HG03025 (cell line): ENCODE data around the gene RNU1-2.
A peak's percentile ranks its signal among the peaks of the same experiment; 100 is the strongest.
"Not testable (repeated sequence)": the region's sequence is repeated elsewhere in the genome, so short reads cannot be mapped to it uniquely, and the experiment has no call there.

Experiments
- ATAC-seq: cut with Tn5 transposase; IDR thresholded peaks from one replicate; pipeline ENCODE4 v1.9.1; 2021; ENCODE audit warnings: mild to moderate bottlenecking, moderate library complexity; ENCODE audit not compliant: unreplicated experiment, low FRiP score

RNU1-2 gene

DNA sequence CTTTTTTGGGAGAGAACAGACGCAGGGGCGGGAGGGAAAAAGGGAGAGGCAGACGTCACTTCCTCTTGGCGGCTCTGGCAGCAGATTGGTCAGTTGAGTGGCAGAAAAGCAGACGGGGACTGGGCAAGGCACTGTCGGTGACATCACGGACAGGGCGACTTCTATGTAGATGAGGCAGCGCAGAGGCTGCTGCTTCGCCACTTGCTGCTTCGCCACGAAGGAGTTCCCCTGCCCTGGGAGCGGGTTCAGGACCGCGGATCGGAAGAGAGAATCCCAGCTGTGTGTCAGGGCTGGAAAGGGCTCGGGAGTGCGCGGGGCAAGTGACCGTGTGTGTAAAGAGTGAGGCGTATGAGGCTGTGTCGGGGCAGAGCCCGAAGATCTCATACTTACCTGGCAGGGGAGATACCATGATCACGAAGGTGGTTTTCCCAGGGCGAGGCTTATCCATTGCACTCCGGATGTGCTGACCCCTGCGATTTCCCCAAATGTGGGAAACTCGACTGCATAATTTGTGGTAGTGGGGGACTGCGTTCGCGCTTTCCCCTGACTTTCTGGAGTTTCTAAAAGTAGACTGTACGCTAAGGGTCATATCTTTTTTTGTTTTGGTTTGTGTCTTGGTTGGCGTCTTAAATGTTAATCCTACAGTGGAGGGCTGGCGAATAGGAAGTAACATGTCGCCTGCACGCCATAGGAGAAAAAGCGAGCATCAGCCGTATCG, at the start of gene RNU1-2:
TSS of gene RNU1-2 (plus strand) at position 383 of the 718 bp plus-strand sequence.
- ATAC-seq, result peak; percentile 82

DNA sequence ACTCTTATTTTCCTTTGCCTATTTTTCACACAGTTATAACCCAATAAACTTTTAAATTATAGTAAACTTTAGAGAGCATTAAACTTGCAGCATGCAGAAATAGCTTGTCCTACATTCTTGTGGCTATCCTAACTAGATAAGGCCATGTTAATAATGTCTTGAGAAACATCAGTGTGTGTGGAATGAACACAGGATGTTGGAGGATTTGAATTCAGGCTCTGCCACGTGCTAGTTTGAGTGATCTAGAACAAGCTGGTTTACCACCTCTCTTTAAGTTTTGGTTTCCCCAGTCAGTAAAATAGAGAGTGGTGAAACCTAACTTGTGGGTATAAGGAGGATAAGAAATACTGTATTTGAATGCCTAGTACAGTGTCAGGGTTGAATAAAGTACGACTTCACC, 39.6 kb upstream of the RNU1-2 start:
- not testable (repeated sequence) for ATAC-seq

GRCh38 chr1:16859167-16860041, 36.4 kb upstream of the RNU1-2 start:
- ATAC-seq, result not testable (repeated sequence)

GRCh38 chr1:16860048-16860447, 35.7 kb upstream of the RNU1-2 start:
- ATAC-seq, result not testable (repeated sequence)

DNA sequence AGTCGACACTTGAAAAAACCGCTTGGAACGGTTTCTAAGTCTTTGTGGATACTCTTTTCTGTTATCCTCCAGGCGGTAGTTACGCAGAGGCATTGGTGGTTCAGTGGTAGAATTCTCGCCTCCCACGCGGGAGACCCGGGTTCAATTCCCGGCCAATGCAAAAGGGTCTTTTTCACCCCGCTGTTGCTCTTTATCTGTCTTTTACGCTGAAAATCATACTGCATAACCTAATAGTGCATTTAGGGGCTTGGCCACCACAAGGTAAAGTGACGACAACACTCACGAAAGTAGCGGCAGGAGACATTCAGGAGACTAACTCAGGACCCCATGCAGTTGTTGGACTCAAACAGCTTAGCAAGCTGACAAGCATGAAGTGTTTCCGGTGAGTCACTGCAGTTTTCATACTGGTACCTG, 33.9 kb upstream of the RNU1-2 start:
- not testable (repeated sequence) for ATAC-seq

DNA sequence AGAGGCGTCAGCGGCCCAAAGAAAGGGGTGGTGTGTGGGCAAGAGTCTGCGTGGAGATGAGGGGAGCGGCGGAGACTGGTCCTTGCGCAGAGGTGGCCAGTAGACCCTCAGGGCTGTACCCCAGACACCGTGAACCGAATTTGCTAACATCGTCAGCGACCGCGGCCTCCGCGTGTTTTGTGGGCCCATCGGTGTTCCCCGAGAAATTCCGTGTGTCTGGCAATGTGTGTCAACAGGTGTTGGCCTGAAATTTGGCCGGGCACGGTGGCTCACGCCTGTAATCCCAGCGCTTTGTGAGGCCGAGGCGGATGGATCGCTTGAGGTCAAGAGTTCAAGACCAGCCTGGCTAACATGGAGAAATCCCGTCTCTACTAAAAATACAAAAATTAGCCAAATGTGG, 33.4 kb upstream of the RNU1-2 start:
- not testable (repeated sequence) for ATAC-seq

DNA sequence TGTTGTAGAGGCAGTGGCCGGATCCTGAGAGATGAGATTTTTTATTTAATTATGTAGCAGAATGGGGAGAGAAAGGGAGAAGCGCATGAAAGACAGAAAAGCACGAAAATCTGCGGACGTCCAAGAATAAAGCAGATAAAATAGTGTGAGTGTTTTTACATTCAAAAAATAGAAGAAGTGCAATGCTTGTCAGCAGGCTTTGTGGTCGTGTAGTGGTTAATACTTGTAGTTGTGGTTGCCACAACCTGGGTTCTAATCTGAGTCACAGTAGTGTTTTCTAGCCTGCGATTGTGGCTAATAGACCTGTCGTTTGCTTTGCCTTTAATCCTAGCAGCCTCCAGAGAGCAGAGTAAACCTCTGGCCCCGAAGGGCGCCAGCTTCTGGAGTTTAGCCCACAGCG, 32.8 kb upstream of the RNU1-2 start:
- not testable (repeated sequence) for ATAC-seq

GRCh38 chr1:16866926-16867707, 28.7 kb upstream of the RNU1-2 start:
- not testable (repeated sequence) for ATAC-seq

DNA sequence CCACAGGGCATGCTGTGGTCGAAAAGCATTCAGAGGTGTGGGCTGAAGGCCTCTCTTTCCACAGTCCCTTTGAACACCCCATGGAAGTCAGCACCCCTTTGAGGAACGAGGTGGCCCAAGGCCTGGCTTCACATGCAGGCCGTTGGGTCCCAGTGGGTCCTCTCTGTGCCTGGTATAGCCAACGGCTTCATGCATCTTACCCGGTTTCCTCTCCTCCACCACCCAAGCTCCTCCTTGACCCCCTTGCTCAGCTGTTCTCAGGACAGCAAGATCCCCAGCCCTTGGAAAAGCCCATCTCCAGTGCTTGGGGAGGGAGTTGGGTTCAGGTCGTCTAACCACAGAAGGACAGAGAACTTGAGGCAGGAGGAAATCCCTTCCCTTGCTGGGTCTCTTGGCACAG, 27.0 kb upstream of the RNU1-2 start:
- ATAC-seq, result not testable (repeated sequence)

- ATAC-seq, result not testable (repeated sequence)
Observed at GRCh38 chr1:16869996-16870395, 25.8 kb upstream of the RNU1-2 start.

DNA sequence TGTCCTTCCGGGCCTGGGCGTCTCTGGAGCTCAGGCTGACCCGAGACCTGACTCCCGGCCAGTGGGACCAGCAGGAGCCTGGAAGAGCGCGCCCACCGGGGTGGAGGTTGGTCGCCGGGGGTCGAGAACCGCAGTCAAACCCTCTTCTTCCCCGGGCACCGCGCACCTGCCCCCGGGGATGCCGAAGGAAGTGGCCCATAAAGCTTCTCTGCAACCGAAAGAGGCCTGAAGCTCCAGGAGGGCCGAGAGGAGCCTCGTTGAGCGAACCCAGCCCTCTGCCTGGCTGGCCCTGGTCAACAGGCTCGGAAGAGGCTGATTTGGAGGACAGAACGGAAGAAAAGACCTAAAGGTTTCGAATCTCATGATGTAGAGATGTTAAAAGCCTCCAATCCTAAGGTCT, 24.6 kb upstream of the RNU1-2 start:
- ATAC-seq, result not testable (repeated sequence)

- ATAC-seq, result not testable (repeated sequence)
Observed at GRCh38 chr1:16872152-16873075, 23.4 kb upstream of the RNU1-2 start.

- not testable (repeated sequence) for ATAC-seq
Observed at GRCh38 chr1:16873076-16873879, 22.5 kb upstream of the RNU1-2 start.

DNA sequence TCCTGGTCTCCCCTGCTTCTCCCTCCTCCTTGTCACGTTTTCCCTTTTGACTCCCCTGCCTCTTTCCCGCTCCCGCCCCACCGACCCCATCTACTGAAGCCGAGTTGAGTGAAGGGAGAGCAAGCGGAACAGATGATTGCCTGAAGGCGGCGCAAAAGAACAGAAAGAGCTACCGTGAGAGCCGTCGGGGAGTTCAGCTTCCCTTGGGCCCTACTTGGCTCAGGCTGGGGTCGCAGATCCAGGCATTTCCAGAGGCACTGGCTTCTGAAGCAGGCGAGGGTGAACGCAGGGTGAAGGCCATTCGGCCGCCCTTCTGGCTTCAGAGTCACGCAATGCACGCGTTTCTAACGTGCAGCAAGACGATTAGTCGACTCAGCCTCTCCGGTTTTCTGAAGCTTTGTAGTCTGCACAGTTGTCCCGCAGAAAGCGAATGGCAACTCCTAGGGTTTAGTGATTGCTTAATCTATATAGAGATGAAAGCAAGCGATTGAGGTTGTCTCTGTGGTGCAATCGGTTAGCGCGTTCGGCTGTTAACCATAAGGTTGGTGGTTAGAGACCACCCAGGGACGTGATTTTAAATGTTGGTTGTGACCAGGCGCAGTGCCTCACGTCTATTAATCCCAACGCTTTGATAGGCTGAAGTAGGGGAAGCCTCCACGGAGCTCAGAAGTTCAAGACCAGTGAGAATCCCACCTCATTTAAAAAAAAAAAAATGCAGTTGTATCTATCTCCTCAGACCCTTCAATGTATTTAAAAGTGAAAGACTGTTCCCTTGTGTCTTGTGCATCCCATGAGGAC, 20.6 kb upstream of the RNU1-2 start:
- ATAC-seq, result not testable (repeated sequence)

- not testable (repeated sequence) for ATAC-seq
Observed at GRCh38 chr1:16881742-16882141, 14.0 kb upstream of the RNU1-2 start.

DNA sequence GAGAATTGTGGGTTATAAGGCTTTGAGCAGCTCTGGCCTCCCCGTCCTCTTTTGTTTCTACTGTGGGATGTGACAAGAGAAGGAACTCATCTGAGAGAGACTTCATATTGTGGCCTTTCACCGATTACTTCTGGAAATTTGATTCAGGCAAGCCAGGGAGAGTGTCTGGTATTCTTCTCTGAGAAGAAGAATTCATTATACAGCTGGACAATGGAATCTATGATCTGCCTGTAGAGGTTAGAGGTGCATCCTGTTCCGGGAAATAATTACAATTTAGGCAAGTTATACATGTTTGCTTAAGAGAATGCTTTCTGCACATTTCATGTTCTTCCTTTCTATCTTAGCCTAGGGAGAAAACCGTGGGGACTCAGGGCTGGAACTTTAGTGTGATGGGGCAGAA, 12.8 kb upstream of the RNU1-2 start:
- no peak for ATAC-seq

DNA sequence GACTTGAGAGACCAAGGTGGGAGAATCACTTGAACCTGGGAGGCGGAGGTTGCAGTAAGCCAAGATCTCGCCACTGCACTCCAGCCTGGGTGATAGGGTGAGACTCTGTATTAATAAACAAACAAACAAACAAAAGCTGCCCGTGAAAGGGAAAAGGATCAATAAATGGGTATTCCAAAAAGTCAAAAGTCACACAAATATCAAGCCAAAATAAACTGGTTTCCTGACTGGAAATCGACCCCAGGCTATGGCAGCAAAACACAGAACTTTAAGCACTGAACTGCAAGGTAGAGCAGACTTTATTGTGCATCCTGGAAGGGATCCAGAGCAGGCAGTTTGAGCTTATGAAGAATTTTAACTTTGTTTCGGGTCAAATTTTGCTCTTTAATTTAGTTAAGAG, 11.3 kb upstream of the RNU1-2 start:
- not testable (repeated sequence) for ATAC-seq
